GM23338 (cell line): ENCODE results near the gene THOC7. TPM values are rescaled to one million over a fixed set of nuclear protein-coding genes. Genes with fewer than 3 reads are reported as not detected.
A peak's percentile ranks its signal among the peaks of the same experiment; 100 is the strongest.

Experiments
- ATAC-seq: fragments of 200-7000 bp; cut with Tn5 transposase; 3 replicates; pipeline ENCODE4 v1.9.1; 2020
- DNase-seq: peaks from one replicate; pipeline ENCODE4 v3.0.0-alpha.2; 2015; ENCODE audit warnings: low spot score
- H2AFZ ChIP-seq: fragments of 200-600 bp; sonication (generic); 2 replicates; pipeline ENCODE4 v1.8.0; 2016; ENCODE audit warnings: antibody characterized with exemption, mild to moderate bottlenecking, moderate library complexity
- H3F3A ChIP-seq: fragments of 200-600 bp; sonication (generic); replicated peaks from 2 replicates; pipeline ENCODE4 v1.8.0; 2017; ENCODE audit warnings: antibody characterized with exemption, mixed run types, low read depth
- H3K27ac ChIP-seq: fragments of 200-600 bp; sonication (generic); 2 replicates; pipeline ENCODE4 v1.6.1; 2016; ENCODE audit warnings: low read depth
- H3K27me3 ChIP-seq: fragments of 200-600 bp; sonication (generic); 2 replicates; pipeline ENCODE4 v1.8.0; 2016; ENCODE audit warnings: mild to moderate bottlenecking, mixed run types, moderate library complexity; ENCODE audit not compliant: insufficient read depth
- H3K36me3 ChIP-seq: fragments of 200-600 bp; sonication (generic); 2 replicates; pipeline ENCODE4 v1.8.0; 2016; ENCODE audit warnings: mild to moderate bottlenecking; ENCODE audit not compliant: insufficient read depth
- H3K4me1 ChIP-seq: fragments of 200-600 bp; sonication (generic); 2 replicates; pipeline ENCODE4 v1.8.0; 2016; ENCODE audit warnings: mild to moderate bottlenecking, moderate library complexity; ENCODE audit not compliant: insufficient read depth
- H3K4me2 ChIP-seq: fragments of 200-600 bp; sonication (generic); 2 replicates; pipeline ENCODE4 v1.7.1; 2017; ENCODE audit warnings: mixed run types
- H3K4me3 ChIP-seq: fragments of 200-600 bp; sonication (generic); 2 replicates; pipeline ENCODE4 v1.6.1; 2016; ENCODE audit warnings: mixed run types
- H3K79me2 ChIP-seq: fragments of 200-600 bp; sonication (generic); replicated peaks from 2 replicates; pipeline ENCODE4 v1.8.0; 2017; ENCODE audit warnings: mild to moderate bottlenecking; ENCODE audit not compliant: insufficient read depth
- H3K9me2 ChIP-seq: fragments of 200-600 bp; sonication (generic); 2 replicates; pipeline ENCODE4 v1.8.0; 2017; ENCODE audit not compliant: insufficient read depth
- H4K20me1 ChIP-seq: fragments of 200-600 bp; sonication (generic); replicated peaks from 2 replicates; pipeline ENCODE4 v1.8.0; 2017; ENCODE audit warnings: mild to moderate bottlenecking; ENCODE audit not compliant: insufficient read depth
- H3K27ac Mint-ChIP-seq: 2 replicates; pipeline ENCODE4 v1.8.0; 2020; ENCODE audit warnings: inconsistent platforms, mild to moderate bottlenecking, moderate library complexity, mixed read lengths
- H3K27me3 Mint-ChIP-seq: 3 replicates; pipeline ENCODE4 v1.8.0; 2022; ENCODE audit warnings: low read depth, mild to moderate bottlenecking, moderate library complexity, mixed read lengths, inconsistent platforms; ENCODE audit not compliant: insufficient read depth, poor library complexity
- H3K36me3 Mint-ChIP-seq: 3 replicates; pipeline ENCODE4 v1.8.0; 2021; ENCODE audit warnings: low read depth, mild to moderate bottlenecking, inconsistent platforms, moderate library complexity, mixed read lengths
- H3K4me1 Mint-ChIP-seq: 3 replicates; pipeline ENCODE4 v1.8.0; 2020; ENCODE audit warnings: mild to moderate bottlenecking, inconsistent platforms, mixed read lengths
- H3K4me3 Mint-ChIP-seq: 3 replicates; pipeline ENCODE4 v1.8.0; 2021; ENCODE audit warnings: moderate library complexity, mild to moderate bottlenecking, inconsistent platforms, mixed read lengths
- H3K9me3 Mint-ChIP-seq: 3 replicates; pipeline ENCODE4 v1.8.0; 2020; ENCODE audit warnings: moderate library complexity, mild to moderate bottlenecking, inconsistent platforms, mixed read lengths
- CREB1 ChIP-seq: fragments of 250-450 bp; sonication (Bioruptor Pico); IDR thresholded peaks from 2 replicates; pipeline ENCODE4 v1.5.0; 2020; ENCODE audit warnings: low read depth, mild to moderate bottlenecking, moderate library complexity
- EZH2 ChIP-seq: fragments of 200-600 bp; sonication (generic); IDR thresholded peaks from one replicate; pipeline ENCODE4 v1.8.0; 2017; ENCODE audit warnings: antibody characterized with exemption, mild to moderate bottlenecking, low read depth; ENCODE audit not compliant: unreplicated experiment
- EZH2phosphoT487 ChIP-seq: fragments of 200-600 bp; sonication (generic); IDR thresholded peaks from one replicate; pipeline ENCODE4 v1.8.1; 2018; ENCODE audit warnings: antibody characterized with exemption; ENCODE audit not compliant: unreplicated experiment
- JUNB ChIP-seq: IDR thresholded peaks from one replicate; pipeline ENCODE4 v1.6.1; 2016; ENCODE audit warnings: antibody characterized with exemption; ENCODE audit not compliant: unreplicated experiment
- NANOG ChIP-seq: IDR thresholded peaks from 2 replicates; pipeline ENCODE4 v1.6.1; 2016; ENCODE audit warnings: antibody characterized with exemption, borderline replicate concordance
- POLR2AphosphoS5 ChIP-seq: IDR thresholded peaks from 2 replicates; pipeline ENCODE4 v1.6.1; 2016; ENCODE audit warnings: antibody characterized with exemption, low read depth
- STAT1 ChIP-seq: IDR thresholded peaks from one replicate; pipeline ENCODE4 v1.6.1; 2016; ENCODE audit warnings: antibody characterized with exemption; ENCODE audit not compliant: unreplicated experiment
- ZNF114 ChIP-seq: fragments of 250-450 bp; sonication (Bioruptor Pico); IDR thresholded peaks from 2 replicates; pipeline ENCODE4 v1.5.0; 2020; ENCODE audit warnings: mild to moderate bottlenecking, moderate library complexity
- ZNF331 ChIP-seq: fragments of 250-450 bp; sonication (Bioruptor Pico); IDR thresholded peaks from 2 replicates; pipeline ENCODE4 v1.5.0; 2020; ENCODE audit warnings: low read depth, mild to moderate bottlenecking, moderate library complexity
- polyA plus RNA-seq: library from polyadenylated mRNA; unstranded; fragments of >200 nt; fragmentation: Nextera tagmentation; extraction: Ambion mirVana; gene quantifications from 2 replicates; pipeline ENCODE4 v1.2.1, GENCODE V29; 2016
- total RNA-seq: library from RNA; depleted of rRNA; stranded (reverse); fragments of >200 nt; shearing (Covaris generic); gene quantifications from 2 replicates; pipeline ENCODE4 v1.2.3, GENCODE V29; 2014
- TF ChIP-seq, protein P1 (sequence below): IDR thresholded peaks from one replicate; pipeline ENCODE4 v1.6.1; 2018; ENCODE audit warnings: antibody characterized with exemption; ENCODE audit not compliant: unreplicated experiment
- TF ChIP-seq, protein P2 (sequence below): IDR thresholded peaks from 2 replicates; pipeline ENCODE4 v1.6.1; 2016; ENCODE audit warnings: antibody characterized with exemption
- TF ChIP-seq, protein P3 (sequence below): fragments of 250-450 bp; sonication (Bioruptor Pico); IDR thresholded peaks from 2 replicates; pipeline ENCODE4 v1.5.0; 2020; ENCODE audit warnings: mild to moderate bottlenecking, moderate library complexity
- TF ChIP-seq, protein P4 (sequence below), 2 experiments: fragments of 200-600 bp in 1 of 2; sonication (generic) in 1 of 2; conservative IDR thresholded peaks; 2 replicates each; pipeline versions ENCODE4 v1.5.1 to v1.6.1; 2016 to 2017; ENCODE audit warnings: antibody characterized with exemption in 2 of 2, low read depth in 2 of 2, mild to moderate bottlenecking in 2 of 2, moderate library complexity in 1 of 2

THOC7 gene
- total and polyA plus RNA-seq, 2 experiments from 2014 or later: 53.9 to 166 TPM

DNA sequence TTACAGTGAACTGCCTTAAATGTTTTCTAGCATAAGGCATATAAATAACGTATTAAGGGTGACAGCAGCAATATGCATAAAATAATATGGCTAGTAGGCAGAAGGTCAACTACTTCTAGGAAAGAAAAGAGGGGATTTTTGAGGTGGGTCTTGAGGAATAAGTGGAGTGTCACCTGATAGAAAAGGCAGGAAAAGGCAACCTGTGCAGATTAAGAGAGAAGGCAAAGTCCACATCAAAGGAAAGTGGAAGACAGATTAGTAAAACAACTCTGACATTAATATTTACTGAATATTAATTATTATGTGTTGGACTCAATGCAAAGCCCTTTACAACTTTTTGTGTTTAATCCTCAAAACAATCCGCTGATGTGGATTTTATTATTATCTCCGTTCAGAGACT, 2.8 kb downstream of the THOC7 start:
- ATAC-seq (no peak), DNase-seq (no peak)
- H3K4me1 ChIP-seq: peaks cover 73% of the 10 kb centered on the region
- TF ChIP-seq ZNF114: no peak
- no peak for TF ChIP-seq EZH2phosphoT487
- TF ChIP-seq, protein P1, sequence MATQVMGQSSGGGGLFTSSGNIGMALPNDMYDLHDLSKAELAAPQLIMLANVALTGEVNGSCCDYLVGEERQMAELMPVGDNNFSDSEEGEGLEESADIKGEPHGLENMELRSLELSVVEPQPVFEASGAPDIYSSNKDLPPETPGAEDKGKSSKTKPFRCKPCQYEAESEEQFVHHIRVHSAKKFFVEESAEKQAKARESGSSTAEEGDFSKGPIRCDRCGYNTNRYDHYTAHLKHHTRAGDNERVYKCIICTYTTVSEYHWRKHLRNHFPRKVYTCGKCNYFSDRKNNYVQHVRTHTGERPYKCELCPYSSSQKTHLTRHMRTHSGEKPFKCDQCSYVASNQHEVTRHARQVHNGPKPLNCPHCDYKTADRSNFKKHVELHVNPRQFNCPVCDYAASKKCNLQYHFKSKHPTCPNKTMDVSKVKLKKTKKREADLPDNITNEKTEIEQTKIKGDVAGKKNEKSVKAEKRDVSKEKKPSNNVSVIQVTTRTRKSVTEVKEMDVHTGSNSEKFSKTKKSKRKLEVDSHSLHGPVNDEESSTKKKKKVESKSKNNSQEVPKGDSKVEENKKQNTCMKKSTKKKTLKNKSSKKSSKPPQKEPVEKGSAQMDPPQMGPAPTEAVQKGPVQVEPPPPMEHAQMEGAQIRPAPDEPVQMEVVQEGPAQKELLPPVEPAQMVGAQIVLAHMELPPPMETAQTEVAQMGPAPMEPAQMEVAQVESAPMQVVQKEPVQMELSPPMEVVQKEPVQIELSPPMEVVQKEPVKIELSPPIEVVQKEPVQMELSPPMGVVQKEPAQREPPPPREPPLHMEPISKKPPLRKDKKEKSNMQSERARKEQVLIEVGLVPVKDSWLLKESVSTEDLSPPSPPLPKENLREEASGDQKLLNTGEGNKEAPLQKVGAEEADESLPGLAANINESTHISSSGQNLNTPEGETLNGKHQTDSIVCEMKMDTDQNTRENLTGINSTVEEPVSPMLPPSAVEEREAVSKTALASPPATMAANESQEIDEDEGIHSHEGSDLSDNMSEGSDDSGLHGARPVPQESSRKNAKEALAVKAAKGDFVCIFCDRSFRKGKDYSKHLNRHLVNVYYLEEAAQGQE: no peak
- TF ChIP-seq, protein P2, sequence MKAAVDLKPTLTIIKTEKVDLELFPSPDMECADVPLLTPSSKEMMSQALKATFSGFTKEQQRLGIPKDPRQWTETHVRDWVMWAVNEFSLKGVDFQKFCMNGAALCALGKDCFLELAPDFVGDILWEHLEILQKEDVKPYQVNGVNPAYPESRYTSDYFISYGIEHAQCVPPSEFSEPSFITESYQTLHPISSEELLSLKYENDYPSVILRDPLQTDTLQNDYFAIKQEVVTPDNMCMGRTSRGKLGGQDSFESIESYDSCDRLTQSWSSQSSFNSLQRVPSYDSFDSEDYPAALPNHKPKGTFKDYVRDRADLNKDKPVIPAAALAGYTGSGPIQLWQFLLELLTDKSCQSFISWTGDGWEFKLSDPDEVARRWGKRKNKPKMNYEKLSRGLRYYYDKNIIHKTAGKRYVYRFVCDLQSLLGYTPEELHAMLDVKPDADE: no peak
- TF ChIP-seq POLR2AphosphoS5: no peak
- no peak for TF ChIP-seq STAT1
- no peak for TF ChIP-seq CREB1 (CRISPR knock-in tag)
- TF ChIP-seq JUNB: no peak
- TF ChIP-seq, protein P3, sequence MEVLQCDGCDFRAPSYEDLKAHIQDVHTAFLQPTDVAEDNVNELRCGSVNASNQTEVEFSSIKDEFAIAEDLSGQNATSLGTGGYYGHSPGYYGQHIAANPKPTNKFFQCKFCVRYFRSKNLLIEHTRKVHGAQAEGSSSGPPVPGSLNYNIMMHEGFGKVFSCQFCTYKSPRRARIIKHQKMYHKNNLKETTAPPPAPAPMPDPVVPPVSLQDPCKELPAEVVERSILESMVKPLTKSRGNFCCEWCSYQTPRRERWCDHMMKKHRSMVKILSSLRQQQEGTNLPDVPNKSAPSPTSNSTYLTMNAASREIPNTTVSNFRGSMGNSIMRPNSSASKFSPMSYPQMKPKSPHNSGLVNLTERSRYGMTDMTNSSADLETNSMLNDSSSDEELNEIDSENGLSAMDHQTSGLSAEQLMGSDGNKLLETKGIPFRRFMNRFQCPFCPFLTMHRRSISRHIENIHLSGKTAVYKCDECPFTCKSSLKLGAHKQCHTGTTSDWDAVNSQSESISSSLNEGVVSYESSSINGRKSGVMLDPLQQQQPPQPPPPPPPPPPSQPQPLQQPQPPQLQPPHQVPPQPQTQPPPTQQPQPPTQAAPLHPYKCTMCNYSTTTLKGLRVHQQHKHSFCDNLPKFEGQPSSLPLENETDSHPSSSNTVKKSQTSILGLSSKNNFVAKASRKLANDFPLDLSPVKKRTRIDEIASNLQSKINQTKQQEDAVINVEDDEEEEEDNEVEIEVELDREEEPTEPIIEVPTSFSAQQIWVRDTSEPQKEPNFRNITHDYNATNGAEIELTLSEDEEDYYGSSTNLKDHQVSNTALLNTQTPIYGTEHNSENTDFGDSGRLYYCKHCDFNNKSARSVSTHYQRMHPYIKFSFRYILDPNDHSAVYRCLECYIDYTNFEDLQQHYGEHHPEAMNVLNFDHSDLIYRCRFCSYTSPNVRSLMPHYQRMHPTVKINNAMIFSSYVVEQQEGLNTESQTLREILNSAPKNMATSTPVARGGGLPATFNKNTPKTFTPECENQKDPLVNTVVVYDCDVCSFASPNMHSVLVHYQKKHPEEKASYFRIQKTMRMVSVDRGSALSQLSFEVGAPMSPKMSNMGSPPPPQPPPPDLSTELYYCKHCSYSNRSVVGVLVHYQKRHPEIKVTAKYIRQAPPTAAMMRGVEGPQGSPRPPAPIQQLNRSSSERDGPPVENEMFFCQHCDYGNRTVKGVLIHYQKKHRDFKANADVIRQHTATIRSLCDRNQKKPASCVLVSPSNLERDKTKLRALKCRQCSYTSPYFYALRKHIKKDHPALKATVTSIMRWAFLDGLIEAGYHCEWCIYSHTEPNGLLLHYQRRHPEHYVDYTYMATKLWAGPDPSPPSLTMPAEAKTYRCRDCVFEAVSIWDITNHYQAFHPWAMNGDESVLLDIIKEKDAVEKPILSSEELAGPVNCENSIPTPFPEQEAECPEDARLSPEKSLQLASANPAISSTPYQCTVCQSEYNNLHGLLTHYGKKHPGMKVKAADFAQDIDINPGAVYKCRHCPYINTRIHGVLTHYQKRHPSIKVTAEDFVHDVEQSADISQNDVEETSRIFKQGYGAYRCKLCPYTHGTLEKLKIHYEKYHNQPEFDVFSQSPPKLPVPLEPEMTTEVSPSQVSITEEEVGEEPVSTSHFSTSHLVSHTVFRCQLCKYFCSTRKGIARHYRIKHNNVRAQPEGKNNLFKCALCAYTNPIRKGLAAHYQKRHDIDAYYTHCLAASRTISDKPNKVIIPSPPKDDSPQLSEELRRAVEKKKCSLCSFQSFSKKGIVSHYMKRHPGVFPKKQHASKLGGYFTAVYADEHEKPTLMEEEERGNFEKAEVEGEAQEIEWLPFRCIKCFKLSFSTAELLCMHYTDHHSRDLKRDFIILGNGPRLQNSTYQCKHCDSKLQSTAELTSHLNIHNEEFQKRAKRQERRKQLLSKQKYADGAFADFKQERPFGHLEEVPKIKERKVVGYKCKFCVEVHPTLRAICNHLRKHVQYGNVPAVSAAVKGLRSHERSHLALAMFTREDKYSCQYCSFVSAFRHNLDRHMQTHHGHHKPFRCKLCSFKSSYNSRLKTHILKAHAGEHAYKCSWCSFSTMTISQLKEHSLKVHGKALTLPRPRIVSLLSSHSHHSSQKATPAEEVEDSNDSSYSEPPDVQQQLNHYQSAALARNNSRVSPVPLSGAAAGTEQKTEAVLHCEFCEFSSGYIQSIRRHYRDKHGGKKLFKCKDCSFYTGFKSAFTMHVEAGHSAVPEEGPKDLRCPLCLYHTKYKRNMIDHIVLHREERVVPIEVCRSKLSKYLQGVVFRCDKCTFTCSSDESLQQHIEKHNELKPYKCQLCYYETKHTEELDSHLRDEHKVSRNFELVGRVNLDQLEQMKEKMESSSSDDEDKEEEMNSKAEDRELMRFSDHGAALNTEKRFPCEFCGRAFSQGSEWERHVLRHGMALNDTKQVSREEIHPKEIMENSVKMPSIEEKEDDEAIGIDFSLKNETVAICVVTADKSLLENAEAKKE (CRISPR knock-in tag): no peak
- no peak for TF ChIP-seq NANOG
- TF ChIP-seq, protein P4, sequence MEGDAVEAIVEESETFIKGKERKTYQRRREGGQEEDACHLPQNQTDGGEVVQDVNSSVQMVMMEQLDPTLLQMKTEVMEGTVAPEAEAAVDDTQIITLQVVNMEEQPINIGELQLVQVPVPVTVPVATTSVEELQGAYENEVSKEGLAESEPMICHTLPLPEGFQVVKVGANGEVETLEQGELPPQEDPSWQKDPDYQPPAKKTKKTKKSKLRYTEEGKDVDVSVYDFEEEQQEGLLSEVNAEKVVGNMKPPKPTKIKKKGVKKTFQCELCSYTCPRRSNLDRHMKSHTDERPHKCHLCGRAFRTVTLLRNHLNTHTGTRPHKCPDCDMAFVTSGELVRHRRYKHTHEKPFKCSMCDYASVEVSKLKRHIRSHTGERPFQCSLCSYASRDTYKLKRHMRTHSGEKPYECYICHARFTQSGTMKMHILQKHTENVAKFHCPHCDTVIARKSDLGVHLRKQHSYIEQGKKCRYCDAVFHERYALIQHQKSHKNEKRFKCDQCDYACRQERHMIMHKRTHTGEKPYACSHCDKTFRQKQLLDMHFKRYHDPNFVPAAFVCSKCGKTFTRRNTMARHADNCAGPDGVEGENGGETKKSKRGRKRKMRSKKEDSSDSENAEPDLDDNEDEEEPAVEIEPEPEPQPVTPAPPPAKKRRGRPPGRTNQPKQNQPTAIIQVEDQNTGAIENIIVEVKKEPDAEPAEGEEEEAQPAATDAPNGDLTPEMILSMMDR (conservative IDR thresholded peaks at IDR 0.05; ENCODE audit: low read depth in 2 of 2): no peak
- no peak for TF ChIP-seq EZH2
- TF ChIP-seq ZNF331 (CRISPR knock-in tag): no peak
- no peaks in the 10 kb centered on the region for H3K36me3 ChIP-seq
- H3K9me2 ChIP-seq: no peaks in the 10 kb centered on the region
- Mint-ChIP-seq H3K27ac (no peak overlapping the region), H3K36me3 (no peaks in the 10 kb centered on the region; the same call in 2 of the 3 replicates), H3K27me3 (peaks cover 10% of the 10 kb centered on the region), H3K9me3 (no peaks in the 10 kb centered on the region), H3K4me1 (peaks cover 66% of the 10 kb centered on the region), H3K4me3 (peak overlapping the region; percentile 4; the same call in 2 of the 3 replicates)
- H3K79me2 ChIP-seq: peaks cover 80% of the 10 kb centered on the region
- H3K27me3 ChIP-seq: no peaks in the 10 kb centered on the region
- no peak overlapping the region for H2AFZ ChIP-seq
- H3K27ac ChIP-seq: no peak overlapping the region
- no peaks in the 10 kb centered on the region for H4K20me1 ChIP-seq
- H3K4me2 ChIP-seq: peak overlapping the region; percentile 40
- no peak overlapping the region for H3K4me3 ChIP-seq
- H3F3A ChIP-seq: no peaks in the 10 kb centered on the region; the same call in 1 of the 2 replicates
